NCI-H226 (cell line): ENCODE measurements around the gene LAMC3.

Source experiments
- DNase-seq: peaks from one replicate; pipeline ENCODE4 v3.0.0-alpha.2; 2015

The LAMC3 gene

GRCh38 chr9:131049829-131050715 lies 41.1 kb downstream of the LAMC3 start:
- no peak for DNase-seq

- DNase-seq: no peak
These were observed 41.9 kb downstream of the LAMC3 start for GRCh38 chr9:131050831-131051230.

GRCh38 chr9:131051592-131052517 lies 42.9 kb downstream of the LAMC3 start:
- DNase-seq: no peak

GRCh38 chr9:131053896-131054295 lies 44.9 kb downstream of the LAMC3 start:
- DNase-seq: no peak

- DNase-seq: no peak
These were observed 48.0 kb downstream of the LAMC3 start for GRCh38 chr9:131056781-131057506.

- DNase-seq: no peak
These were observed 52.1 kb downstream of the LAMC3 start for GRCh38 chr9:131060900-131061630.

- no peak for DNase-seq
These were observed 54.0 kb downstream of the LAMC3 start for GRCh38 chr9:131062969-131063368.

- DNase-seq: no peak
These were observed 56.6 kb downstream of the LAMC3 start for GRCh38 chr9:131065599-131065998.

- DNase-seq: no peak
These were observed 58.7 kb downstream of the LAMC3 start for GRCh38 chr9:131067625-131068024.

GRCh38 chr9:131068076-131068816 lies 59.3 kb downstream of the LAMC3 start:
- no peak for DNase-seq

- no peak for DNase-seq
These were observed 60.7 kb downstream of the LAMC3 start for GRCh38 chr9:131069699-131070098.

GRCh38 chr9:131072107-131072870 lies 63.3 kb downstream of the LAMC3 start:
- no peak for DNase-seq

- no peak for DNase-seq
These were observed 63.9 kb downstream of the LAMC3 start for GRCh38 chr9:131072871-131073237.

GRCh38 chr9:131076347-131077195 lies 67.6 kb downstream of the LAMC3 start:
- DNase-seq: no peak

GRCh38 chr9:131078427-131079366 lies 69.7 kb downstream of the LAMC3 start:
- no peak for DNase-seq

- DNase-seq: no peak
These were observed 71.6 kb downstream of the LAMC3 start for GRCh38 chr9:131080589-131080988.

GRCh38 chr9:131081868-131082267 lies 72.9 kb downstream of the LAMC3 start:
- DNase-seq: no peak

- DNase-seq: no peak
These were observed 74.0 kb downstream of the LAMC3 start for GRCh38 chr9:131082774-131083512.
